A673 (cell line): ENCODE results near the gene ABCB9. TPM values are rescaled to one million over a fixed set of nuclear protein-coding genes. Genes with fewer than 3 reads are reported as not detected.

ENCODE experiments used
- BruUV-seq: library from RNA; stranded (reverse); fragments of 400-500 nt; replicated peaks from 2 replicates; lab custom pipeline; 2021; lab: Mats Ljungman, UMichigan
- CTCF ChIA-PET: fragments of 300-600 bp; sonication (Branson Sonifier 250); formaldehyde crosslinking; loops from one replicate; lab custom pipeline; 2022; ENCODE audit warnings: antibody characterized with exemption; lab: Charles Lee
- POLR2A ChIA-PET: fragments of 300-600 bp; sonication (Branson Sonifier 250); formaldehyde crosslinking; loops from one replicate; lab custom pipeline; 2022; ENCODE audit warnings: antibody characterized with exemption; ENCODE audit not compliant: low non-redundant PET; lab: Charles Lee
- DNase-seq: peaks from one replicate; pipeline ENCODE4 v3.0.0-alpha.2; 2015; ENCODE audit warnings: low spot score
- H3K27ac ChIP-seq: fragments of 200-600 bp; sonication (generic); 2 replicates; pipeline ENCODE4 v1.5.1; 2016; ENCODE audit warnings: mixed run types, low read depth, mild to moderate bottlenecking, mixed read lengths, antibody characterized with exemption, low read length; ENCODE audit not compliant: poor library complexity, severe bottlenecking
- H3K27me3 ChIP-seq: fragments of 200-600 bp; sonication (generic); replicated peaks from 2 replicates; pipeline ENCODE4 v1.6.1; 2017; ENCODE audit warnings: mixed run types, low read depth, mild to moderate bottlenecking, mixed read lengths, antibody characterized with exemption, low read length; ENCODE audit not compliant: insufficient read depth, poor library complexity
- H3K36me3 ChIP-seq: fragments of 200-600 bp; sonication (generic); 2 replicates; pipeline ENCODE4 v1.6.1; 2016; ENCODE audit warnings: mixed run types, mild to moderate bottlenecking, mixed read lengths, antibody characterized with exemption, low read length; ENCODE audit not compliant: insufficient read depth, poor library complexity, severe bottlenecking
- H3K4me1 ChIP-seq: fragments of 200-600 bp; sonication (generic); 2 replicates; pipeline ENCODE4 v1.6.1; 2017; ENCODE audit warnings: mixed run types, mild to moderate bottlenecking, mixed read lengths, antibody characterized with exemption, low read length; ENCODE audit not compliant: insufficient read depth, poor library complexity, severe bottlenecking
- H3K4me3 ChIP-seq: fragments of 200-600 bp; sonication (generic); 2 replicates; pipeline ENCODE4 v1.5.1; 2016; ENCODE audit warnings: low read depth, mixed run types, mild to moderate bottlenecking, mixed read lengths, low read length; ENCODE audit not compliant: poor library complexity, severe bottlenecking
- H3K9me3 ChIP-seq: fragments of 200-600 bp; sonication (generic); 2 replicates; pipeline ENCODE4 v1.6.1; 2016; ENCODE audit warnings: mixed run types, low read depth, mild to moderate bottlenecking, mixed read lengths, antibody characterized with exemption, low read length; ENCODE audit not compliant: poor library complexity, severe bottlenecking
- CTCF ChIP-seq: fragments of 300-800, 200-600 bp; sonication (generic); conservative IDR thresholded peaks from 2 replicates; pipeline ENCODE4 v1.5.1; 2017; ENCODE audit warnings: low read depth, mild to moderate bottlenecking, antibody characterized with exemption, low read length, moderate library complexity, mixed read lengths
- EZH2 ChIP-seq: fragments of 200-600 bp; sonication (generic); IDR thresholded peaks from 2 replicates; pipeline ENCODE4 v1.6.1; 2017; ENCODE audit warnings: borderline replicate concordance, low read depth, mild to moderate bottlenecking, mixed read lengths, antibody characterized with exemption, low read length; ENCODE audit not compliant: poor library complexity, severe bottlenecking
- intact Hi-C: fragments of 100-400 bp; cut with micrococcal nuclease; formaldehyde crosslinking; loops from one replicate; pipeline ENCODE4 v1.10.0; 2022; ENCODE audit not compliant: unreplicated experiment
- total RNA-seq: library from RNA; stranded (reverse); gene quantifications from 2 replicates; pipeline ENCODE4 v1.2.3, GENCODE V29; 2021

The ABCB9 gene
- total RNA-seq, 1 experiment from 2014 or later = 8.9 TPM

GRCh38 chr12:122995503-122996187, 29.4 kb upstream of the ABCB9 start:
- POLR2A ChIA-PET = no interaction called here
- BruUV-seq = no TSS peak

GRCh38 chr12:122994781-122995502, 28.7 kb upstream of the ABCB9 start:
- Histone ChIP-seq H3K4me3 (no peak overlapping the region), H3K27me3 (no peaks in the 10 kb centered on the region), H3K27ac (no peak overlapping the region), H3K9me3 (no peaks in the 10 kb centered on the region), H3K4me1 (no peaks in the 10 kb centered on the region), H3K36me3 (no peaks in the 10 kb centered on the region)
- ChIA-PET POLR2A (no interaction called here), CTCF (no interaction called here)
- DNase-seq = no peak
- BruUV-seq = no TSS peak
- TF ChIP-seq CTCF = no peak
- no peak for TF ChIP-seq EZH2
- intact Hi-C loops = no loop called here

More at GRCh38 chr12:122995503-122996187, 29.4 kb upstream of the ABCB9 start:
- H3K27ac ChIP-seq = no peak overlapping the region
- TF ChIP-seq CTCF (no peak), EZH2 (no peak)
- intact Hi-C loops = no loop called here
- H3K4me3 ChIP-seq = no peak overlapping the region
- DNase-seq = no peak
- CTCF ChIA-PET = no interaction called here
- no peaks in the 10 kb centered on the region for H3K4me1 ChIP-seq
- no peaks in the 10 kb centered on the region for H3K27me3 ChIP-seq
- H3K9me3 ChIP-seq = no peaks in the 10 kb centered on the region
- H3K36me3 ChIP-seq = no peaks in the 10 kb centered on the region

- no peaks in the 10 kb centered on the region for H3K36me3 ChIP-seq
- TF ChIP-seq EZH2 (no peak), CTCF (no peak)
- intact Hi-C loops = no loop called here
- ChIA-PET CTCF (no interaction called here), POLR2A (no interaction called here)
- no peak overlapping the region for H3K27ac ChIP-seq
- BruUV-seq = no TSS peak
- no peaks in the 10 kb centered on the region for H3K4me1 ChIP-seq
- no peaks in the 10 kb centered on the region for H3K27me3 ChIP-seq
- no peak for DNase-seq
- no peak overlapping the region for H3K4me3 ChIP-seq
- H3K9me3 ChIP-seq = no peaks in the 10 kb centered on the region
Observed at GRCh38 chr12:122994140-122994675, 27.9 kb upstream of the ABCB9 start.
